ENCODE measurements around the gene LOXL4. TPM values are rescaled to one million over a fixed set of nuclear protein-coding genes. Genes with fewer than 3 reads are reported as not detected.
A peak's percentile ranks its signal among the peaks of the same experiment; 100 is the strongest.

The LOXL4 gene
- total and polyA plus RNA-seq, 7 experiments from 2014 or later, result not detected

GRCh38 chr10:98312349-98312748 is 44.4 kb upstream of the LOXL4 start:
- no peak overlapping the region for H3K4me3 Mint-ChIP-seq
- H3K27ac ChIP-seq (ENCODE audit: low read depth, low read length), result no peak overlapping the region
- intact Hi-C loops (cut with micrococcal nuclease), result loop anchor here in 1 of 2 donors (10.0 kb wide), 1 partner anchor 398 kb away; no protein-coding TSS in a partner anchor
- no peaks in the 10 kb centered on the region for H3K36me3 ChIP-seq (ENCODE audit: control insufficient read depth in 2 of 3, insufficient read depth in 3 of 3, low read length in 3 of 3)
- peaks cover 19 to 46% (median 29%) of the 10 kb centered on the region in 5 donors for H3K27me3 Mint-ChIP-seq
- no peaks in the 10 kb centered on the region for H3K4me1 ChIP-seq (ENCODE audit: control insufficient read depth in 2 of 2, insufficient read depth in 2 of 2, low read length in 2 of 2)
- no peaks in the 10 kb centered on the region for H3K27me3 ChIP-seq (ENCODE audit: control insufficient read depth in 2 of 2, insufficient read depth in 2 of 2, low read length in 2 of 2)
- DNase-seq (no peak), ATAC-seq (no peak)
- H3K9me3 ChIP-seq (ENCODE audit: control insufficient read depth in 2 of 3, low read length in 3 of 3), result no peaks in the 10 kb centered on the region
- H3K4me1 Mint-ChIP-seq, result peaks cover 0 to 4% (median 0%) of the 10 kb centered on the region in 7 donors
- POLR2A ChIA-PET, result no interaction called here
- no peak overlapping the region for H3K27ac Mint-ChIP-seq
- no peaks in the 10 kb centered on the region for H3K9me3 Mint-ChIP-seq
- no peaks in the 10 kb centered on the region for H3K36me3 Mint-ChIP-seq
- H3K4me3 ChIP-seq (ENCODE audit: low read length), result no peak overlapping the region
- CTCF ChIA-PET, result no interaction called here

- peaks cover 0 to 3% (median 0%) of the 10 kb centered on the region in 7 donors for H3K4me1 Mint-ChIP-seq
Measured at GRCh38 chr10:98310701-98311100, 42.7 kb upstream of the LOXL4 start.

GRCh38 chr10:98309366-98310355 is 41.7 kb upstream of the LOXL4 start:
- Mint-ChIP-seq H3K27me3 (peaks cover 28 to 46% (median 35%) of the 10 kb centered on the region in 5 donors), H3K9me3 (peaks cover 0 to 4% (median 0%) of the 10 kb centered on the region in 11 donors), H3K36me3 (peaks cover 0 to 4% (median 0%) of the 10 kb centered on the region in 5 donors), H3K27ac (no peak overlapping the region), H3K4me1 (peaks cover 0 to 3% (median 0%) of the 10 kb centered on the region in 7 donors), H3K4me3 (no peak overlapping the region)
- H3K4me3 ChIP-seq (ENCODE audit: low read length), result no peak overlapping the region
- DNase-seq (peak in 1 of 9 donors; percentile 29), ATAC-seq (peak; percentile 60)
- no peaks in the 10 kb centered on the region for H3K27me3 ChIP-seq (ENCODE audit: control insufficient read depth in 2 of 2, insufficient read depth in 2 of 2, low read length in 2 of 2)
- H3K9me3 ChIP-seq (ENCODE audit: control insufficient read depth in 2 of 3, low read length in 3 of 3), result no peaks in the 10 kb centered on the region
- H3K36me3 ChIP-seq (ENCODE audit: control insufficient read depth in 2 of 3, insufficient read depth in 3 of 3, low read length in 3 of 3), result no peaks in the 10 kb centered on the region
- ChIA-PET POLR2A (no interaction called here), CTCF (no interaction called here)
- no peak overlapping the region for H3K27ac ChIP-seq (ENCODE audit: low read depth, low read length)
- H3K4me1 ChIP-seq (ENCODE audit: control insufficient read depth in 2 of 2, insufficient read depth in 2 of 2, low read length in 2 of 2), result no peaks in the 10 kb centered on the region
- intact Hi-C loops (cut with micrococcal nuclease), result loop anchor here (1.0 to 10.0 kb wide), 2 partner anchors 139 to 395 kb away; no protein-coding TSS in a partner anchor

More at GRCh38 chr10:98310701-98311100, 42.7 kb upstream of the LOXL4 start:
- peaks cover 0 to 4% (median 0%) of the 10 kb centered on the region in 11 donors for H3K9me3 Mint-ChIP-seq
- ATAC-seq (no peak), DNase-seq (no peak)
- H3K27me3 ChIP-seq (ENCODE audit: control insufficient read depth in 2 of 2, insufficient read depth in 2 of 2, low read length in 2 of 2), result no peaks in the 10 kb centered on the region
- no peaks in the 10 kb centered on the region for H3K36me3 ChIP-seq (ENCODE audit: control insufficient read depth in 2 of 3, insufficient read depth in 3 of 3, low read length in 3 of 3)
- no peaks in the 10 kb centered on the region for H3K4me1 ChIP-seq (ENCODE audit: control insufficient read depth in 2 of 2, insufficient read depth in 2 of 2, low read length in 2 of 2)
- H3K4me3 Mint-ChIP-seq, result no peak overlapping the region
- POLR2A ChIA-PET, result no interaction called here
- peaks cover 24 to 43% (median 35%) of the 10 kb centered on the region in 5 donors for H3K27me3 Mint-ChIP-seq
- H3K27ac ChIP-seq (ENCODE audit: low read depth, low read length), result no peak overlapping the region
- peaks cover 0 to 4% (median 0%) of the 10 kb centered on the region in 5 donors for H3K36me3 Mint-ChIP-seq
- H3K4me3 ChIP-seq (ENCODE audit: low read length), result no peak overlapping the region
- intact Hi-C loops (cut with micrococcal nuclease), result loop anchor here in 1 of 2 donors (10.0 kb wide), 1 partner anchor 396 kb away; no protein-coding TSS in a partner anchor
- CTCF ChIA-PET, result no interaction called here
- H3K9me3 ChIP-seq (ENCODE audit: control insufficient read depth in 2 of 3, low read length in 3 of 3), result no peaks in the 10 kb centered on the region
- no peak overlapping the region for H3K27ac Mint-ChIP-seq

- DNase-seq, result no peak
- H3K4me3 ChIP-seq (ENCODE audit: low read length), result no peak overlapping the region
- ChIA-PET POLR2A (no interaction called here), CTCF (no interaction called here)
- no peaks in the 10 kb centered on the region for H3K27me3 ChIP-seq (ENCODE audit: control insufficient read depth in 2 of 2, insufficient read depth in 2 of 2, low read length in 2 of 2)
- Mint-ChIP-seq H3K4me3 (no peak overlapping the region), H3K4me1 (peaks cover 0 to 3% (median 0%) of the 10 kb centered on the region in 7 donors), H3K27me3 (peaks cover 26 to 42% (median 34%) of the 10 kb centered on the region in 5 donors), H3K36me3 (peaks cover 0 to 4% (median 0%) of the 10 kb centered on the region in 5 donors), H3K9me3 (peaks cover 0 to 4% (median 0%) of the 10 kb centered on the region in 11 donors), H3K27ac (no peak overlapping the region)
- no peaks in the 10 kb centered on the region for H3K9me3 ChIP-seq (ENCODE audit: control insufficient read depth in 2 of 3, low read length in 3 of 3)
- no peaks in the 10 kb centered on the region for H3K36me3 ChIP-seq (ENCODE audit: control insufficient read depth in 2 of 3, insufficient read depth in 3 of 3, low read length in 3 of 3)
- H3K4me1 ChIP-seq (ENCODE audit: control insufficient read depth in 2 of 2, insufficient read depth in 2 of 2, low read length in 2 of 2), result no peaks in the 10 kb centered on the region
- no peak for ATAC-seq
- intact Hi-C loops (cut with micrococcal nuclease), result loop anchor here in 1 of 2 donors (1.0 kb wide), 1 partner anchor 139 kb away; no protein-coding TSS in a partner anchor
- H3K27ac ChIP-seq (ENCODE audit: low read depth, low read length), result no peak overlapping the region
Measured at GRCh38 chr10:98308669-98309365, 40.8 kb upstream of the LOXL4 start.

- no peaks in the 10 kb centered on the region for H3K9me3 ChIP-seq (ENCODE audit: control insufficient read depth in 2 of 3, low read length in 3 of 3)
- H3K36me3 ChIP-seq (ENCODE audit: control insufficient read depth in 2 of 3, insufficient read depth in 3 of 3, low read length in 3 of 3), result no peaks in the 10 kb centered on the region
- Mint-ChIP-seq H3K4me3 (no peak overlapping the region), H3K9me3 (peaks cover 0 to 4% (median 0%) of the 10 kb centered on the region in 11 donors), H3K4me1 (peaks cover 0 to 3% (median 0%) of the 10 kb centered on the region in 7 donors), H3K36me3 (peaks cover 0 to 4% (median 0%) of the 10 kb centered on the region in 5 donors), H3K27me3 (peaks cover 26 to 45% (median 37%) of the 10 kb centered on the region in 5 donors), H3K27ac (no peak overlapping the region)
- ATAC-seq, result no peak
- ChIA-PET CTCF (no interaction called here), POLR2A (no interaction called here)
- intact Hi-C loops (cut with micrococcal nuclease), result no loop called here
- H3K27ac ChIP-seq (ENCODE audit: low read depth, low read length), result no peak overlapping the region
- no peak overlapping the region for H3K4me3 ChIP-seq (ENCODE audit: low read length)
- no peak for DNase-seq
- H3K27me3 ChIP-seq (ENCODE audit: control insufficient read depth in 2 of 2, insufficient read depth in 2 of 2, low read length in 2 of 2), result no peaks in the 10 kb centered on the region
- H3K4me1 ChIP-seq (ENCODE audit: control insufficient read depth in 2 of 2, insufficient read depth in 2 of 2, low read length in 2 of 2), result no peaks in the 10 kb centered on the region
Measured at GRCh38 chr10:98307916-98308541, 40.0 kb upstream of the LOXL4 start.

GRCh38 chr10:98306501-98306900 is 38.5 kb upstream of the LOXL4 start:
- Mint-ChIP-seq H3K9me3 (peaks cover 0 to 4% (median 0%) of the 10 kb centered on the region in 11 donors), H3K4me3 (no peak overlapping the region), H3K4me1 (peaks cover 0 to 3% (median 0%) of the 10 kb centered on the region in 7 donors), H3K36me3 (peaks cover 0 to 4% (median 0%) of the 10 kb centered on the region in 5 donors), H3K27me3 (peaks cover 26 to 47% (median 33%) of the 10 kb centered on the region in 5 donors), H3K27ac (no peak overlapping the region)
- no peak for ATAC-seq
- POLR2A ChIA-PET, result no interaction called here
- CTCF ChIA-PET, result no interaction called here
- no peaks in the 10 kb centered on the region for H3K36me3 ChIP-seq (ENCODE audit: control insufficient read depth in 2 of 3, insufficient read depth in 3 of 3, low read length in 3 of 3)
- no peak overlapping the region for H3K4me3 ChIP-seq (ENCODE audit: low read length)
- no peak overlapping the region for H3K27ac ChIP-seq (ENCODE audit: low read depth, low read length)
- no peaks in the 10 kb centered on the region for H3K27me3 ChIP-seq (ENCODE audit: control insufficient read depth in 2 of 2, insufficient read depth in 2 of 2, low read length in 2 of 2)
- intact Hi-C loops (cut with micrococcal nuclease), result no loop called here
- H3K4me1 ChIP-seq (ENCODE audit: control insufficient read depth in 2 of 2, insufficient read depth in 2 of 2, low read length in 2 of 2), result no peaks in the 10 kb centered on the region
- no peaks in the 10 kb centered on the region for H3K9me3 ChIP-seq (ENCODE audit: control insufficient read depth in 2 of 3, low read length in 3 of 3)
- DNase-seq, result no peak

Measured in naive thymus-derived CD4-positive, alpha-beta T cell (primary cell).